MG63 (cell line): ENCODE measurements around the gene SFXN5. TPM values are rescaled to one million over a fixed set of nuclear protein-coding genes. Genes with fewer than 3 reads are reported as not detected.
A peak's percentile ranks its signal among the peaks of the same experiment; 100 is the strongest.
"Not testable (repeated sequence)": the region's sequence is repeated elsewhere in the genome, so short reads cannot be mapped to it uniquely, and the experiment has no call there.

Experiments used
- DNase-seq: peaks from one replicate; pipeline ENCODE4 v3.0.0-alpha.2; 2020
- H3K27me3 ChIP-seq: fragments of 250-450 bp; sonication (Bioruptor Pico); 2 replicates; pipeline ENCODE4 v1.5.1; 2020; ENCODE audit warnings: mild to moderate bottlenecking, moderate library complexity
- H3K36me3 ChIP-seq: fragments of 250-450 bp; sonication (Bioruptor Pico); 2 replicates; pipeline ENCODE4 v1.5.1; 2020; ENCODE audit warnings: mild to moderate bottlenecking, moderate library complexity
- H3K4me3 ChIP-seq: fragments of 250-450 bp; sonication (Bioruptor Pico); 2 replicates; pipeline ENCODE4 v1.5.1; 2020; ENCODE audit warnings: mild to moderate bottlenecking, moderate library complexity
- H3K9me3 ChIP-seq: fragments of 250-450 bp; sonication (Bioruptor Pico); 2 replicates; pipeline ENCODE4 v1.5.1; 2020; ENCODE audit warnings: mild to moderate bottlenecking, moderate library complexity
- total RNA-seq: library from RNA; depleted of rRNA; stranded (reverse); fragments of >200 nt; shearing (Covaris generic); gene quantifications from 2 replicates; pipeline ENCODE4 v1.2.3, GENCODE V29; 2014; ENCODE audit warnings: low replicate concordance

Gene SFXN5
- total RNA-seq, 1 experiment from 2014 or later = 2.4 TPM

DNA sequence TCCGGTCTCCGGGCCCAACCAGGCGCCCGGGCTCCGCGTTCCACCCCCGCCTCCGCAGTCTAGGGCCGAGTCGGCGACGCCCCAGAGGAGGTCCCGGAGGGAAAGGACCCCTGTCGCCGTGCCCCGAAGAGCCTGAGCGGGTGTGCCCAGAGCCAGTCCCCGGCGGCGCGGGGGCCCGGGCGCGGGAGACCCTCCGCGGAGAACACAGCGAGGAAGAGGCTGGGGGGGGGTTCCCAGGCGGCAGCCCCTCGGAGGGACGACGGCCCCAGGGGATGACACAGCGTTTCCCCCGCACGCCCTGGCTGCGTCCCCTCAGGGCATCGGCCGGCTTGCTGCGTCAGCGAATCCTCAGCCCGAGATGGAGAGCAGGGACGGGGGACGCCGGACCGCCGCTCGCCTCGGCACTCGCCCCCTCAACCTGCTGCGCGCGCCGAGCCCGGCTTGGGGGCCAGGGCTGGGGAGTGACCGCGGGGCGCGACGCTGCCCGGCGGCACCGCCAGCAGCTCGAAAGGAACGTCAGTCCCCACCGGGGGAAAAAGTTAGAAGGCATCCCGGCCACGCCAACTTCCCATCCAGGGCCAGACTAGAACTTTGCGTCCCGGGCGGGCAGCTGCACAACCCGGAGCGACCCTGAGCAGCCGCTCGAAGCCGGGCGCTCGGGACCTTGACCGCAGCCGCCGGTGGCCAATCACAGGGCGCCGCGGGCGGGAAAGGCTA is 711 bp downstream of the SFXN5 start:
- no peaks in the 10 kb centered on the region; the same call in 1 of the 2 replicates for H3K36me3 ChIP-seq
- peak overlapping the region; percentile 72 for H3K4me3 ChIP-seq
- DNase-seq = peak; percentile 29
- no peaks in the 10 kb centered on the region for H3K9me3 ChIP-seq
- no peaks in the 10 kb centered on the region for H3K27me3 ChIP-seq

DNA sequence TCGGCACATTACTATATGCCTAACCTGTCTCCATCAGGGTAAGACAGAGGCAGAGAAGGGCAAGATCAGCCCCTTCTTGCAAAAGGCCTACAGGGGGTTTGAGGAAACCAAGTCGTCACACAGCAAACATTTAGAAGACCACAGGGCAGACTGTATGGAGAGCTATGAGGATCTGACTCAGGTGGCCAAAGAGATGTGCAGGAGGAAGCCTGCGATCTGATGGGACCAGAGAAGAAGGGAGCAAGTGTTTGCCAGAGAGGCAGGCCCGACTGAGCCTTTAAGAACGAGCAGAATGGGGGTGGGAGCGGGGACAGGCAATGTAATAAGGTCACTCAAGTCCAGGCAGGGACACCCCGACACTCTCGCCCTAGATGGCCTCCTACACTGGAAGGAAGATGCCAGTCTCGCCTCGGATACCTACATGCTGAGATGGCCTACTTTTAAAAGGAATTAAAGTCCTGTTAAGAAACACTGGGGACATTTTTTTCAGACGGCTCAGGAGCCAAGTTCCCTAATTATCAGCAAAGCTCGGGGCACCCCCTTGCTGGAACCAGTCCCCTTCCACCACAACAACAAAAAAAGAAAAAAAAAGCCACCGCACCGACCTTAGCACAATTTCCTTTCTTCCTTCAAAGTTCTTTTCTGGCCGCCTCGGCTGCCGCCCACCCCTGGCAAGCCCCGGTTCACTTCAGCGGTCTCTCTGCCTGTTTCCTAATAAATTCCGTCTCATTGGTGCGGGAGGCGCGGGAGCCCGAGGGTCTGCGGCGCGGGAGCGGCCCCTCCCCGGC is 1.5 kb downstream of the SFXN5 start:
- peaks cover 2% of the 10 kb centered on the region; the same call in 1 of the 2 replicates for H3K36me3 ChIP-seq
- DNase-seq = no peak
- H3K9me3 ChIP-seq = no peaks in the 10 kb centered on the region
- H3K4me3 ChIP-seq = peak overlapping the region; percentile 72
- H3K27me3 ChIP-seq = no peaks in the 10 kb centered on the region

- H3K36me3 ChIP-seq = peaks cover 2% of the 10 kb centered on the region; the same call in 1 of the 2 replicates
- H3K9me3 ChIP-seq = no peaks in the 10 kb centered on the region
- DNase-seq = no peak
- H3K27me3 ChIP-seq = no peaks in the 10 kb centered on the region
- H3K4me3 ChIP-seq = no peak overlapping the region; the same call in 1 of the 2 replicates
These were observed 2.3 kb downstream of the SFXN5 start for GRCh38 chr2:73069041-73069854.

DNA sequence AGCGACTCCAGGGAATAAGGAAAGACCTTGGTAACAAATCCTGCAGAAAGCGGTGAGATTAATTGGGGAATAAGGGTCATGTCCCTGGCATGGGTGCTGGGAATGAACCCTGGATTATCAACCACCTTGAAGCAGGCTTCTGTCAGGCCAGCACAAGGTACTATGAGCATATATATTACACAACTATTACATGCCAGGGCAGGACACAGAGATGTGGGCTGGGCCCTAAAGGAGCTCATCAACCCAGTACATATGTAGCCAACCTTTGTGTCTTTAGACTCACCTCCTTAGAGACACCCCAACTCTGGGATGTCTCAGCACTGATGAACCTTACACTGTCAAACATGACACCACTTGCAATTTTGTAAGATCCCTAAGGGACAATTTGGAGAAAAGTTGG is 3.4 kb downstream of the SFXN5 start:
- Histone ChIP-seq H3K9me3 (no peaks in the 10 kb centered on the region), H3K27me3 (no peaks in the 10 kb centered on the region), H3K4me3 (no peak overlapping the region), H3K36me3 (peaks cover 2% of the 10 kb centered on the region; the same call in 1 of the 2 replicates)
- DNase-seq = no peak

GRCh38 chr2:73067043-73067442 is 4.5 kb downstream of the SFXN5 start:
- Histone ChIP-seq H3K9me3 (no peaks in the 10 kb centered on the region), H3K27me3 (no peaks in the 10 kb centered on the region), H3K36me3 (peaks cover 2% of the 10 kb centered on the region; the same call in 1 of the 2 replicates), H3K4me3 (no peak overlapping the region)
- DNase-seq = no peak

GRCh38 chr2:73065070-73065469 is 6.4 kb downstream of the SFXN5 start:
- not testable (repeated sequence) for H3K4me3 ChIP-seq, H3K27me3 ChIP-seq

DNA sequence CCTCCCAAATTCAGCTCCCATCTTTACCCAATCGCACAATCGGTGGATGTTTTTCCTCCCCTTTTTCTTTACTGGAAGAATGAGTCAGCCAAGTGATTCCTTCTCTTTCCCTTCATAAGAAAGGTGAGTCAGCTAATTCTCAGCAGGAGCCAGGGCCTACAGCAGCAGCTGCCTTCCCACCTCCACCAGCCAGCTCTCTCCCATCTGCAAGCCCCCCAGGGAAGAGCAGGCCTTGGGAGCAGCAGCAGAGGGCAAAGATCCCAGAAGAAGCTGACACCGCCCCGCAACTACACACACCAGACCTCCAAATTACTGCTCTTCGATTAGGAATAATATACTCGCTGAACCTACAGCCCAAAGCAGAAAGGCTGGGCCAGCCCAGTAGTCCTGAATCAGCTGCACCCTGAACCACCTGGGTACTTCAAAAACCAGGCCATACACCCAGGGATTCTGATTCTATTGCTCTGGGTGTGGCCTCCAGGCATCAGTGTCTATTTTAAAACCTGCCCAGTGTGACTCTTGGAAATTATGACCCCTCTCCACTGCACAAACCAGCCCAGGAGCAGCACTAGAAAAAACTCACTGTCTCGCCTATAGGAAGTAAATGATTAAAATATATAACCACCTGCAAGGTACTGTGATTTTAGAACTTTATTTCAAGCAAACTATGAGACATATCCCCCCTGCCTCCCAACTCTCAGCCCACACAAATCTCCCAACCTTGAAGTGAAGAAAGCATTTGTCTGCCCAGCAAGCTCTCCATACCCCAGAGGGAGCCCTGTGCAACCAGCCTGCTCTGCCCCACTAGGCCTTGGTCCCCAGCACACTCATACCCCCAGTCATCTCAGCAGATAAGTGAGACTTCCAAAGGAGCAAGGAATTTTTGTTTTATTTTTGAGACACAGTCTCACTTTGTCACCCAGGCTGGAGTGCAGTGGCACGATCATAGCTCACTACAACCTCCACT is 7.3 kb downstream of the SFXN5 start:
- no peaks in the 10 kb centered on the region for H3K27me3 ChIP-seq
- no peaks in the 10 kb centered on the region for H3K9me3 ChIP-seq
- DNase-seq = peak; percentile 82
- H3K4me3 ChIP-seq = no peak overlapping the region
- peaks cover 2% of the 10 kb centered on the region; the same call in 1 of the 2 replicates for H3K36me3 ChIP-seq

More at GRCh38 chr2:73065070-73065469, 6.4 kb downstream of the SFXN5 start:
- DNase-seq, H3K36me3 ChIP-seq, H3K9me3 ChIP-seq: not testable (repeated sequence)

- DNase-seq = no peak
- H3K4me3 ChIP-seq = no peak overlapping the region
These were observed 8.0 kb downstream of the SFXN5 start for GRCh38 chr2:73063472-73063871.

GRCh38 chr2:73059106-73059505 is 12.4 kb downstream of the SFXN5 start:
- Histone ChIP-seq H3K36me3 (peaks cover 10% of the 10 kb centered on the region; the same call in 1 of the 2 replicates), H3K4me3 (no peak overlapping the region), H3K27me3 (no peaks in the 10 kb centered on the region), H3K9me3 (peaks cover 2% of the 10 kb centered on the region)
- no peak for DNase-seq

More at GRCh38 chr2:73063472-73063871, 8.0 kb downstream of the SFXN5 start:
- H3K27me3 ChIP-seq = no peaks in the 10 kb centered on the region
- no peaks in the 10 kb centered on the region for H3K9me3 ChIP-seq
- H3K36me3 ChIP-seq = peaks cover 2% of the 10 kb centered on the region; the same call in 1 of the 2 replicates

DNA sequence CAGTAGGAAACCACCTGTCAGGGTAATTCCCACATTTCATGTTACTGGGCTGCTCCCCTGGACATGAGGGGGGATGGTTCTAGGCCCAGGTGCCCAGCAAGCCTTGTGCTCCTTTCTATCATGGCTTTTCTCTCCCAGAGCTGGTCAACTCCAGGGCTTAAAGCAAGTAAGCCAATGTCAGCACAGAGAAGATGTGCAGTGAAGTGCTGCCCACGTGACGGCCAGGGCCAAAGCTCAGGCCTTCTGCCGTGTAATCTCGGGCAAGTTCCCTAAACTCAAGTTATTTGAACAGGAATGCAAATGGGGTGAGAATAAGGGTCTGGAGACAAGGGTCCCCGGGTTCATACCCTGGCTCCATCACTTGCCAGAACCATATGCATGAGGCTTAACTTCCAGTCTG is 16.5 kb downstream of the SFXN5 start:
- Histone ChIP-seq H3K4me3 (no peak overlapping the region), H3K27me3 (no peaks in the 10 kb centered on the region), H3K36me3 (peaks cover 10% of the 10 kb centered on the region; the same call in 1 of the 2 replicates), H3K9me3 (peaks cover 2% of the 10 kb centered on the region)
- no peak for DNase-seq

- Histone ChIP-seq H3K27me3 (no peaks in the 10 kb centered on the region), H3K4me3 (no peak overlapping the region), H3K9me3 (peaks cover 2% of the 10 kb centered on the region), H3K36me3 (peaks cover 10% of the 10 kb centered on the region; the same call in 1 of the 2 replicates)
- DNase-seq = peak; percentile 74
These were observed 18.0 kb downstream of the SFXN5 start for GRCh38 chr2:73053316-73054114.

GRCh38 chr2:73050121-73050545 is 21.4 kb downstream of the SFXN5 start:
- Histone ChIP-seq H3K4me3 (no peak overlapping the region), H3K9me3 (no peaks in the 10 kb centered on the region), H3K36me3 (no peaks in the 10 kb centered on the region), H3K27me3 (no peaks in the 10 kb centered on the region)
- DNase-seq = no peak

DNA sequence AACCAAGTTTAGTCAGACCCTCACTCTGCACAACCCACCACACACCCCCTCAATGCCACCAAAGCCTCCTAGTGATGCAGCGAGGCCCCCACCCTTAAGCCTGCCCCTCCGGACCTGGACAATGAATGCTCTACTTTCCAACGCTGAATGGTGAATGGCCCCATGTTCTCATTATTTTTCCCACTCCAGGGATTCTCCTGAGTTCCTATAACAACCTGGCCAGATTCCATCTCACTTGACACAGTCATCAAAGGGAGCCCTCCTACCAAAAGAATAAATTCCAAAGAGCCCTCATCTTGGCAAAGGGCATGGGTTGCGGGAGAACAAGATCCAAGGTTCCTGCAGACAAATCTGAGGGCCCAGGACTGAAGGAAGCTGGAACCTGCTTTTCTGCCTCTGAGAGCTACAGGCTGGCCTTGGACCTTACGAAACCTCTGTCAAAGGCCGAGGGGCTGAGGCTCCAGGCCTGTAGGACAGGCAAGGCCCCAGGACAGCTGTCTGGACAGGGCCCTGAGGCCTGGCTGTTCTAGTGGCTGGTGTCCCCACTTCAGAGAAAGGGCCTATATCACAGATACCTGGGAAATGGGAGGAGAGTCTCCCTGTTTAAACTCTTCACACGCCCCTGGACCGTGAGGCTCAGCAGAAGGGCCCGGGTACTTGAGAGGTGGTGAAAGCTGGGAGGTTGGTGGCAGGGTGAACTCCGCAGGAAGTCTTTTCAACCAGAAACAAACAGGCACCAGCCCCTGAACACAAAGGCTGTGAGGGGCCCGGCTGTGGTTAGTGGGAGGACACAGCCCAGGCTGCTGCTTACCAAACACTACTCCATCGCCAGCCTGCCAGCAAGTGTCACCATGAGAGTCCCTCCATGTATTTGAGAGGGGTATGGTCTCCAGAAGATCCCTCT is 27.3 kb downstream of the SFXN5 start:
- no peaks in the 10 kb centered on the region for H3K27me3 ChIP-seq
- H3K36me3 ChIP-seq = no peaks in the 10 kb centered on the region
- DNase-seq = no peak
- H3K9me3 ChIP-seq = no peaks in the 10 kb centered on the region
- no peak overlapping the region for H3K4me3 ChIP-seq

GRCh38 chr2:73043276-73043675 is 28.2 kb downstream of the SFXN5 start:
- no peaks in the 10 kb centered on the region for H3K9me3 ChIP-seq
- H3K36me3 ChIP-seq = no peaks in the 10 kb centered on the region
- no peak overlapping the region for H3K4me3 ChIP-seq
- no peak for DNase-seq
- H3K27me3 ChIP-seq = no peaks in the 10 kb centered on the region
